NCI-H1092 treated with DMSO at 0.1 percent for 48 hours (cell line): ENCODE measurements around the gene MSMP.
A peak's percentile ranks its signal among the peaks of the same experiment; 100 is the strongest.

Experiments
- DNase-seq: peaks from one replicate; lab custom pipeline; 2025; lab: John Stamatoyannopoulos, UW

MSMP gene

DNA sequence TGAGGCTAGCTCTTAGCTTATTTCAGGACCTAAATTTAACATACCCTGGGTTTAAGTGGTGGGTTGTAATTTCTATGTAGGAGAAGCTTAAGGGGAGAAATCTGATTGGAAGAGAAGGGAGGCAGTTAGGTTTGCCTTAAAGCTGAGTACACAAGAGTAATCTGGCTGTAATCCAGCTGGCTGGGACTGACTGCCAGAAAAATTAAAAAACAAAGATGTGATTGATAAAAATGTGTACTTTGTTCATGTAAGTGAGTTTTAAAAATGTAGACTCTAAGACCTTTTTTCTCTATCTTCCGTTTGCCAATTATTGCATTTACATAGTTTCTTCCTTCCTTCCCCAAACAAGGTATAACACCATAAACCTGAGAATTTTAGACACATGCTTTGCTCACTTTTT, 17.5 kb upstream of the MSMP start:
- DNase-seq, result peak; percentile 98

DNA sequence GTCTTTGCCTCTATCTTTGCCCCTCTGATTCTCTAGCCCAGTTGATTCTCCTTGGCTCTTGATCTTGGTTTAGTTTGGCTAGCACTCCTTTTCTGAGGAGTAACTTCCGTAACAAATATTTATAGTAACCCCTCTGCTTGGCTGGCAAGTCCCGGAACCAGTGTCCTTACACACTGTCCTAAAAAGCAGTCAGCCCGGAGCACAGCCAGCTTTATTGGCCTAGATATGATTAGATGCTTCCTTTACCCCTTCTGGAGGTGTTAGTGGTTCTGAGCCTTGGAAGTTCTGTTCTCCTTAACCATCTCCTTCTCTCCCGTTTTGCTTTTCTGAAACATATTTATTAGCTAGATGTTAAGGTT, 17.0 kb upstream of the MSMP start:
- peak; percentile 85 for DNase-seq

DNA sequence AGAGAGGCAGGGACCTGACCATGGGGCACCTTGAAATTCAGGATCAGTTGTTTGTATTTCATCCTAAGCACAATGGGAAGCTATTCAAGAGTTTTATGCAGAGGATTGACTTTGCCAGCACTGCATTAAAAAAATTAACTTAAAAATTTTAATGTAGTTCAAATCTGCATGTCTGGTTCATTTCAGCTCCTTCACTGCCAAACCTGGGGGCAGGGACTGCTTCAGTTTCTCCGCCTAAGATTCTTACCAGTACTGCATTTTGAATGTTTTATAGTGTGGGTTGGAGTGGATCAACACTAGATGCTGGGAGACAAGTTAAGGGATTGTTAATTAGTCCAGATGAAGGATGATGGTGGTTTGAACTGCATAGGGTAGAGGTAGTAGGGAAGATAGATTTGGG, 15.7 kb upstream of the MSMP start:
- DNase-seq, result no peak

DNA sequence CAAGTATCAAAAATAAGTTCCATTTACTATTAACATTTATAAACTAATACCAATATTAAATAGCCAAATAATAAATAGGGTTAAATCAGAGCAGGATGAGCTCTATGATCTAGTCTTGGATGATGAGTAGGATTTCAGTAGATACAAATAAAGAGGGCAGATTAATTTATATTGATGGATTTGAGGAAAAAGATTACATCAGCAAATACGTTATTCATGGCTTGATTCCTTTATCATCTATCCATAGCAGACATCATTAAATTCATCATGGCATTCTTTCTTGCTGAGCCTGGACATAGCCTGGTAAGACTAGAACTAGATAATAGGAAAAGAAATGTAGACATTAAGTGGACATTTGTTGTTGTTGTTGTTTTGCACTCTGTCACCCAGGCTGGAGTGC, 13.4 kb upstream of the MSMP start:
- no peak for DNase-seq

DNA sequence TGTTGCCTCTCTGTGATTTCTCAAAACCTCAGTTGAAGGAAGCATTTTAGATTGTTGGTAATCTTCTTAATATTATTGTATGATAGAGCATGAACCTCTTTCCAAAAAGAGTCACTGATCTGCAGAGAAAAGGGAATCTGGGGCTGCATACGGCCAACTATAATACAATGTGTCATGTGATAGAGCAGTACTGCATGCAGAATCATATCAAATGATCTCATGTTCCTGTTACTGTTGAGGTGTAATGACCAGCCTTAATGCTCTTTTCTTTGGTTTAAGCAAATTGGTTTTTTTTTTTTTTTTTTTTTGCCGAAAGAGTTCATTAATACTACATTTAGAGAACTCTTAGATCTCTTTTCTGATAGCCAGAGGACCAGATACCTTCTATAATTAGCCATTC, 12.9 kb upstream of the MSMP start:
- DNase-seq, result peak; percentile 27

DNA sequence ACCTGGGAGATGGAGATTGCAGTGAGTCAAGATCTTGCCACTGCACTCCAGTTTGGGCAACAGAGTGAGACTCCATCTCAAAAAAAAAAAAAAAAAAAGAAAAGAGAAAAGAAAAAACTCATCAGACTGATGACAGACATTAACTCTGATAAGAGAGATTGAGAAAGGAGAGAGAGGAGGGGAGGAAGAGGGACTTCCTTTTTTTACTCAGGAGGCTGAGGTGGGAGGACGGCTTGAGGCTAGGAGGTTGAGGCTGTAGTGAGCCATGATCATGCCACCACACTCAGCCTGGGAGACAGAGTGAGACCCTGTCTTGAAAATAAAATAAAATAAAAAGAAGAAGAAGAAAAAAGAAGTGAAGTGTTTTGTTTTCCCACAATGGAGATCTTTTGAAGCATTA, 9.7 kb upstream of the MSMP start:
- DNase-seq, result no peak

DNA sequence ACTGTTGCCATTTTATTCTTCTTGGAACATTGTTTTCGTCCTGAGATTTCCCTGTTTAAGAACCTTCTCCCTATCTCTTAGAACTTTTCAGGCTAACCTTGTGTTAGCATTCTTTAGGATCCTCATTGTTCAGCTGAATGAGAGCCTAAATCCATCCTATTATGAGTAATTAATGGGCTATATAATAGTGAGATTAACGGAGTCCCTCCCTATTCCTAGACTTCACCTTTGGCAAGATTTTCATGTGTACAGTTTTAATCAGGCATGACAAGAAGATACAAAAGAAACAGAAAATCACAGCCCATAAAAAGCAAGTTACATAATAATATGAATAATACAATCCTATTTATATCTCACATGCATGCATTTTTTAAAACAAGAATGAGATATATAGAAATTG, 9.1 kb upstream of the MSMP start:
- DNase-seq, result no peak

DNA sequence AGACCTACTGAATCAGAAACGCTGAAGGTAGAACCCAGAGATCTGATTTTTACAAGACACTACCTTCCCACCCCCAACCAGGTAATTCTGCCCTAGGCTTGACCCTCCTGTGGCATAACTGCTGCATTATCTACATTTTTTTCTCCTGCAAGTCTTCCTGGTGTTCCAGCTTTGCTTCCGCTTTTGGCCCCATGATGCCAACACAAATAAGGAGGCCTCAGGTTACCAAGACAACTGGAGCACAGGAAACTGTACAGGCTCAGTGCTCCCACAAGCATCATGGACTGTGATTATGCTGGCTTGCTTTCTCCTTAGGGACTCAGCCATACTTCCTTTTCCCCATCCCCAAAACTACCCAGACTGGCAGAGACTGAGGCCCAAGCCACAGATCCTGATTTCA, 6.6 kb upstream of the MSMP start:
- DNase-seq, result peak; percentile 30

DNA sequence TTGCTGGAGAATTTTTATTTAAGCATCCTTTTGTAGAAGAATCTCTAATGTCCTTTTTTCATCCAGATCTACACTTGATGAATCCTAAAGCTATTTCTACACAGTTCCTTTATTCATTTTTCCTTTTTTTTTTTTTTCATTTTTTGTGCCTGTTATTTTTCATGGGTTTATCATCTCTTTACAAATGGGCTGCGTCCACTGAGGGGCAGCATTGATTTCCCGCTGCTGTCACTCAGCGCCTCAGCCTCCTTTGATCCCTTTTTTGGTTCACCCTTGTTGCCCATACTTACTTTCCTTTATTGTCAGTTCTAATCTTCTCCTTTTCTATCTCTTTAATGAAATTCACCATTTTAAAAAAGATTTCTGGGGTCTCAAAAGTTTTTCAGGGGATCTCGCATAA, 5.7 kb upstream of the MSMP start:
- DNase-seq, result no peak

DNA sequence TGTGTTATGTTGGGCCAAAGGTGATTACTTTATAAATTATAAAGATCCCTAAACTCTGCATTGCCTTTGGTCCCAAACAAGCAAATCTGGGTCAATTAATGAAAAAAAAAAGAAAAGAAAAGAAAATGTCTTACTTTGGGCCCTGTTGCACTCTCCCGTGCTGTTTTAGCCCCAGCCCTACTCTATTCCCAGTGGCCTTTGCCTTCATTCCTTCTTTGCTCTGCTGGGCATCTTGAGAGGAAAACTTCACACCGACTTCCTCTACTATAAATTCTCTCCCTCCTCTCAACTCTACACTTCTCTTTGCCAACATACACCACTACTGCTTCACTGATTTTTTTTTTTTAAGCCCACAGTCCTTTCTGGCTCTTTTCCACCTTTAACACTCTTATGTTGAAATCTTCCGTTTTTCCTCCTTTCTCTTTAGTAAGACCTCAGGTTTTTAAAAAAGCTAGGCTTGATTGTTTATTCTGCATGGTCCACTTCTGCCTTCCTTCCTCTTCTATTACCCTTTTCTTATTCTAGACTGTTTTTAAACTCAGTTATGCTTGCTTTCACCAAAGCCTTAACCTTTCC, 4.5 kb upstream of the MSMP start:
- no peak for DNase-seq

DNA sequence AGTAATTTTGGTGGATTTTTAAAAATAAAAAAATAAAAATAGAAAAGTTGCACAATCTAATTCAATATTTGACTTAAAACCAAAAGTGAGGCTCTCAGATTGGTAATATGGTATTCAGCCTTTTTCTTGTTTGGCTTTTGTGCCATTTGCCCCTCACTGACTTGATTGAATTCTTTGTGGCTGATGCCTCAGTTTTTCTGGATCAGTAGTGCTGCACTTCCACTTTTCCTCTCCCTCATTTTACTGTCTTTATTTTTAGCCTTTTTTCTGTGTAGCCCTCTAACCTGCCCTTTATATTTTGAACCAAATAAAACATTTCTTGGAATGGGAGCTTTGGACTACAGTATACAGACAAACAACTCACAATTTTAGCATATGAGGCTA, 3.8 kb upstream of the MSMP start:
- DNase-seq, result peak; percentile 53

DNA sequence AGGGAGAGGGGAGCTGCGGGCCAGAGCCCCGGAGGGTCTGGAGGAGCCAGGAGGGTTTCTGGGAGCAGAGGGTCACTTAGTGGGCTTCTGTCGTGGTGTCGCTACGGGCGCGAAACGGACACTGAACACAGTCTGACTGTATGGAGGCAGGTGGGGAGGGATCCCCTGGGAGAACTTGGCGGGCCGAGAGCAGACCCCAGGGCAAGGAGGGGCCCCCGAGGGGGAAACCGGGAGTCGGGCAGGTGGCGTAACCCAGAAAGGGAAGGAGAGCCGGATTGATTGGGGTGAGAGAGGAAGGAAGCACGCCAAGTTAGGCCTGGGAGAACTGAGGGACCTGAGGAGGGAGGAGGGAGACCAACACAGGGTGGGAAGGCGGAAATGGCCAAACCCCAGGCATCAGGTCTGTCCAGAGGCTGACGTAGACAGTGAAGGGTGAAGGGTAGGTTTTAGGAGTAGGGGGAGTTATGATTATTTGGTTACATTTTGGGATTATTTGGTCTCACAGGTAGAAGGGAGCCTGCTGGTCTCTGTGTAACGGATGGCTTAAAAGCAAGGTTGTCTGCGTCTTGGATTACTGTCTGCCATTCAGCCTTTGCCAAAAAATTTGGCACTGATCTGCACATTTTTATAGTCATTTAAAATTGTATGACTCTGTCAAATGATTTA, 3.3 kb upstream of the MSMP start:
- peak; percentile 88 for DNase-seq

DNA sequence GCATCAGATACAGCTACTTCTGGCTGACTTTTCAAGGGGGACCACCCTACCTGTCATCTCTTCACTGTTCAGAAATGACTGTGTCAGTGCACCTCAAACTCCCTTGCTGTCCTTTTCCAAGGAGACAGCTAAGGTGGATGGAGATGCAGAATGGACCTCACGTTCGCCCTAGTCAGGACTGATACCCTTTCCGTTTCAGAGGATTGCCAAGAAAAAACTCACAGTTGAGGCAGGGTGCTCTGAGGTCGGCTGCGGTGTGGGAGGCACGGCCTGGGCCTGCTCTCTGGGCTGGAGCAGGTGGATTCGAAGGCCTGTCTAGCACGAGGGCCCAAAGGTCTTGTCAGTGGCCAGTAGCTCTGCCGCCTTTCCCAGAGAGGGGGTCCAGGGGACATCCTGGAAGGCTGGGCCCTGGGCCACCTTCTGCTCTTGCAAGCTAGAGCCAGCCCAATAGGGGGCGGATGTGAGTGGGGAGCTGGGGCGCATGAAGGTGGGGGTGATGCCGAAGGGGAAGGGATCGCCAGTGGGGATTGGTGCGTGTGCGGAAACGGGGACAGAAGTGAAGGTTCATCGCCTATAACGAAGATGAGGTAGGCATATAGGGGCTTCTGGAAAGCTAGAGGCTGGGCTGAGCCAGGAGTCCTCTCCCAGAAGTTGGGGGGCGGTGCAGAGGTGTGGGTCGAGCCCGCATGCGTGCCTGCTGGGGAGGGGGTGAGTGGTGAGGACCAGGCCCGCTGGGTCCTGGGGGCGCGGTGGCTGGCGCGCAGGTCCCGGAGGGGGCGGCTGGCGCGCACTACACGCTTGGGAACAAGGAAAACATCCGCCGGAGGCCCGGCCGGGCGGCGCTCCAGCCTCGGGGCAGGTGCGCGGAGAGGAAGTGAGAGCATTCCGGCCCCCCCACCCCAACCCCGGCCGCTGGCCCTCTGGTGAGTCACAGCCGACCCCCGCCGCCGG, 2.5 kb upstream of the MSMP start:
- peak; percentile 95 for DNase-seq

DNA sequence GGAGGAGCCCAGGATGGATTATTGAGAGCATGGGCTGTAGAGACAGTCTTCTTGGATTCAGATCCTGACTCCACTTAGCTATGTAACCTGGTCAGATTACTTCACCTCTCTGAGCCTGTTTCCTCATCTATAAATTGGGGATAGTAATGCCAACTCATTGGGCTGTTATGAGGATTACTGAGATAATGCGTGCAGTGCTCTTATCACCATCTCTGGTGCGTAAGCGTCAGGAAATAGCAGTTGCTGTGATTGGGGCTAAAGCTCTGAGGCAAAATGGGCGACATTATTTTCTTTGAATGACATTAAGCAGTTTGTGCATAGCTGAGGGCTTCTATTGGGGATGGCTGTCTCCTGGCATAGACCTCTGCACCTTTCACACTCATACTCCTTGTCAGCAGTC, 995 bp upstream of the MSMP start:
- no peak for DNase-seq

DNA sequence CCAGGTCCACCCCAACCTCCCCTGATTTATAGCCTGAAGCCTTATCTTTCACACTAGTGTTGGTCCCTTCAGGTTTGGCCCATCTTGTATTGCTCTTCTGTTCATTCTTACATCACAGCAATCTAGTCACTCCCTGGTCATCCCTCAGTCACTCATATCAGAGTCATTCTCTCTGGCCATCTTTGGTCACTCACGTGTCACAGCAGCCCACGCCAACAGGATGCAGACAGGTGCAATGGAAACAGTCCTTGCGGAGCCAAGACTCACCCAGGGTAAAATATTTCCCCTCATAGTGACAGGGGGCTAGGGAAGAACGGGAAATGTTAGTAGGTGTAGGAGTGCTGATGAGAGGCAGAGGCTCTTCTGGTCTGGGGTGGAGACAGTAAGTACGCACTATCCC, 610 bp downstream of the MSMP start:
- DNase-seq, result no peak

DNA sequence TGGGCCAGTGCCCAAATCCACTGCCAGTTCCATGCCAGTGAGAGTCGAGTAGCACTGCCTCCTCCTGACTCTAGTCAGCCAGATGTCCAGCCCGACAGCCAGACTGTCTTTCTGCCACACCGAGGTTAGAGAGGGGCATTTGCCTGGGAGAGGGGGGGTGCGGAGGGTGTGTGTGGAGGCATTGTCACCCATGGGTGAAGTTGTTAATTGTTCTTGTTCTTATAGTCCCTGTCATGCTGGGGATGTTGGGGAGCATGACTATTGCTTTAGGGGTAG, 3.9 kb downstream of the MSMP start:
- DNase-seq, result no peak

DNA sequence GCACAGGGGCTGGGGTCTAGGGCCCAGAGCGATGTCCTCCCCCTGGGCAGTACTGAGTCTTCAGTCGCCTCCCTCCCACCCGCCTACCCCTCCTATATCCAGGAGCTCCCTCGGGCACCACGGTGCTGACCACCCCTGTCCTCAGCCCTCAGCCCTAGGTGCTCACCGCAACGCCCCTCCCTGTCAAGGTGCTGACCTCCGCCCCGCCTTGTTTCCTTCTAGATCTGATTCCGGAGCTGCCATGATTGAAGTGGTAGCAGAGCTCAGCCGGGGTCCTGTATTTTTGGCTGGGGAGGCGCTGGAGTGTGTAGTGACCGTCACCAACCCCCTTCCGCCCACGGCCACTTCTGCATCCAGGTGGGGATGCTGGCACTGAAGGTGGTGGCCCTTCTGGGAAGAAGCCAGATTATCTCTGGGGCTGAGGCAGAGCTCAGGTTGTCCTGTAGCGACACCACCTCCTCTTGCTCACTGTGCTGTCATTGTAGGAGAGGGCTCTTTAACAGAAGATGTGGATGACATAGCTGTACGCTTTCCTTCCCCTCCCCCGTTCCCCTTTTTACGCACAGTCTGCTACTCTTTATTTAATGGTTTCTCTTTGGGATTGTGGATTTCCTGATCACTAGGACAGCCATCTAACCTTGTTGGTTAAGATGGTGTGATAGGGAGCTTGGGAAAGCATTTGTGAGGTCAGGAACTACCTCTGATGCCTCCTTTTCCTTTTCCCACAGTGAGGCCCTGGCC, 4.4 kb downstream of the MSMP start:
- DNase-seq, result no peak

DNA sequence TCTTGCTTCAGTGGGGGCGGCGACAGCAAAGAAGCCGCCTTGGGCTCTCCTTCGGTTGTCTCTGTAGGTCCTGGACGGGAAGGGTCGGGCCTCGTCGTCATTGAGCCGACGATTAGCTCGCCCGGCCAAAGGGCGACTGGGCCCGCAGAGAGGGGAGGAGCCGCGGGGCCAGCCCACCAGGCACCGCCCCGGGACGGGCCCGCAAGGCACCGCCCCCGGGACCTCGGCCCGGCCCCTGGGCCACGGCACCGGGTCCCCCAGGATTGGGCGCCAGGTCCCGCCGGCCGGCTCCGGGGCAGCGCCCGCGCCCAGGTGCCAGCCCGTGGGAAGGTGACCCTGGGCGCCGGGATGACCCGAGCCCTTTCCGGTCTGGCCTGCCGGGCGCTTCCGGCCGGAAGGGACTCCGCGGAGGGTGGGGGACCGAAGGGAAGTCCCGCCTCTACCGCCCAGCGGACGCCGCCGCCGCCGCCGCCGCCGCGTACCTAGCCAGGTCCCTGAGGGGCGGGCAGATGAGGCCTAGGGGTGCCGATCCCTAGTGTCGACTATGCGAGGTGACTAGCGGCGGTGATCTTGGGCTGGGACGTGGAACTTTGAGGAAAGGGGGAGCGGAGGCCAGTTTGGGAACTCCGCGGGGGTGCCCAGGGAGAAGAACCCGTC, 5.1 kb downstream of the MSMP start, which contains the start of the genes GBA2 and RGP1:
GBA2 (minus strand) TSS at position 371 of the 657 bp plus-strand sequence. CDS start 524 bp downstream, outside the sequence.
RGP1 (plus strand) TSS at position 430 of the 657 bp plus-strand sequence. CDS start 469 bp downstream, outside the sequence.
- DNase-seq, result peak; percentile 70

DNA sequence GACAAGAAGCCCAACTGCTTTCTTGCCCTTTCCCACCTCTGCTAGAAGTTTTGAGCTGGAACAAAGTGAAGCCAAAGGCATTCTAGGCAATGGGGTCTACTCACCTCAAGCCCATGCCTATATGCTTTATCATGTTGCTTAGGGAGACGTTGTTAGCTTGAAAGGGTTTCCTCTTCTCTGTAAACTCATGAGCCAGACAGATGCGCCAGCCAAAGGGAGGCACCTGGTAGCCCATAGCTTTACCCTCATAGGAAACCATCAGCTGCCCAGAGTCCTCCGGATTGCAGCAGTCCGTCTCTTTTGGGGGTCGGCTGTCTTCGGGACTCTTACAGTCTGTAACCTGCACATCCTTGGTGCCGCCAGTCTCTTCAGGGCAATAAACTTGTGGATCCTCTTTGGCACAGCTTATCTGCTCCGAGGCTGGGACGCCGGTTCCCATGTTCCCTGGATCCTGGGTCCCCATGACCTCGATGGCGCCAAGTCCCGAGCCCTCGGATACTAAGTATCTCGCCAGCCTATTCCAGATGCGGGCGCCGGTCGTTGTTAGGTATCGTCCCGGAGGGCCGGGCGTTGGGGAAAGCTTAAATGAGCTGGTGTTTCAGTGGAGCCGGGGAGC, 5.7 kb downstream of the MSMP start:
- DNase-seq, result no peak

DNA sequence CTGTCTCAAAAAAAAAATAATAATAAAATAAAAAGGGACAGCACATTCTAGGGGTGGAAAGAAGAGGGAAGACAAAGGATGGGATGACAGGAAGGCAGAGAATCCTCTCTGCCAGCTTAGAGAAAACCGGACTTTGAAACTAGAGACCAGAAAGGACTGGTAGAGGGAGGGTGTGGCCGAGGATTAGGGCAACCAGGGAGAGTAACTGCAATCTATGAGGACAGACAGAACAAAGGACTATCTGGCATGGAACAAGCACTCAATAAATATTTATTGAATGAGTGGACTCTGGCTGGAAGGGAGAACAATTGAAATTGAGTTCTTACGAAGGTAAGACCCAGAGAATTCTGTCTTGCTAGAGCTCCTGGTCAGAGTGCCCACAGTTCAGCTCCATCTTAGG, 7.5 kb downstream of the MSMP start:
- DNase-seq, result no peak

DNA sequence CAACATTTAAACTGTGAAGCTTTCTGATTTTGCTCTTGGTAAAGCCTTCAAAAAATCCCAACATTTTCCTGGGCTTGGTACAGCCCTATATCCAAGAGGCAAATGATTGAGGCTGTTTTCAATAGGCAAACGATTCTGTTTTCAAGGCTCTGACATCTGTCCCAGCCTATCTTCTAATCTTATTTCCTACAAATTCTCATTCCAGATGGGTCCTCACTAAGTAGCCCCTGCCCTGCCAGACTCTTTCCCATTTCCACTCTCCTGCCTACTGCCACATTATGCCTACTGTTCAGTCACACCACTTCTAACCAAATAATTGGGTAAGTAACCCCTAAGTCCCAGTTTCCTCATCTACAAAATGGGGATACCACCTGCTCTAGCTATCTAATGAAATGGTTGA, 8.5 kb downstream of the MSMP start:
- no peak for DNase-seq
